ENCODE results near the gene KCNQ1OT1. TPM values are rescaled to one million over a fixed set of nuclear protein-coding genes. Genes with fewer than 3 reads are reported as not detected.
"Not testable (repeated sequence)": the region's sequence is repeated elsewhere in the genome, so short reads cannot be mapped to it uniquely, and the experiment has no call there.

The KCNQ1OT1 gene
- total and polyA plus RNA-seq, 9 of the 15 experiments (the other 6 are each of a cell fraction or from before 2014, with no cell fraction given): 0.04 to 2.3 (median 0.74) TPM

DNA sequence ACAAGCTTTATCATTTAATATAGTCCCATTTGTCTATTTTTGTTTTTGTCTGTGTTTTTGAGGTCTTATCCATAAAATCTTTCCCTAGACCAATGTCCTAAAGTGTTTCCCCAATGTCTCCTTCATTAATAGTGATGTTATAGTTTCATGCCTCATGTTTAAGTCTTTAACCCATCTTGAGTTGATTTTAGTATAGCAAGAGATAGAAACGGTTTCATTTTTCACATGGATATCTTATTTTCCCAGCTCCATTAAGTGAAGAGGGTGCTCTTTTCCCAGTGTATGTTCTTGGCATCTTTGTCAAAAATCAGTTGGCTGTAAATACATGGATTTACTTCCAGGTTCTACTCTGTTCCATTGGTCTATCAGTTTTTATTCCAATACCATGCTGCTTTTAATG lies 58.2 kb downstream of the KCNQ1OT1 start:
- POLR2A ChIA-PET: interaction anchor here (0.6 kb wide), 1 partner anchor 32 kb away, joined by 3 read pairs; no protein-coding TSS in a partner anchor

DNA sequence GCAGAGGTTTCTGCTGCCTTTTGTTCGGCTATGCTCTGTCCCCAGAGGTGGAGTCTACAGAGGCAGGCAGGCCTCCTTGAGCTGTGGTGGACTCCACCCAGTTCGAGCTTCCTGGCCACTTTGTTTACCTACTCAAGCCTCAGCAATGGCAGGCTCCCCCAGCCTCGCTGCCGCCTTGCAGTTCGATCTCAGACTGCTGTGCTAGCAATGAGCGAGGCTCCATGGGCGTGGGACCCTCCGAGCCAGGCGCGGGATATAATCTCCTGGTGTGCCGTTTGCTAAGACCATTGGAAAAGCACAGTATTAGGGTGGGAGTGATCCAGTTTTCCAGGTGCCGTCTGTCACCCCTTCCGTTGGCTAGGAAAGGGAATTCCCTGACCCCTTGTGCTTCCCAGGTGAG lies 60.0 kb downstream of the KCNQ1OT1 start:
- H3K4me3 ChIP-seq; POLR2A ChIA-PET; H3K4me2 ChIP-seq (ENCODE audit: insufficient read depth, low read length); in situ Hi-C loops (cut with MboI); H3K27ac ChIP-seq (ENCODE audit: extremely low read depth, low read depth, low read length); H3K9ac ChIP-seq (ENCODE audit: insufficient read depth in 1 of 2, low read depth in 2 of 2, low read length in 2 of 2); H2AFZ ChIP-seq (ENCODE audit: low read depth, low read length); H4K20me1 ChIP-seq (replicated peaks; ENCODE audit: control insufficient read depth, insufficient read depth, low read length); CTCF ChIA-PET (ENCODE audit: low intra/inter-chr PET ratio); H3K4me1 ChIP-seq (replicated peaks in 1 of 2; ENCODE audit: control insufficient read depth in 2 of 2, insufficient read depth in 2 of 2, low read length in 2 of 2); H3K27me3 ChIP-seq (ENCODE audit: control insufficient read depth in 2 of 2, insufficient read depth in 2 of 2, low read length in 2 of 2); H3K79me2 ChIP-seq (ENCODE audit: control insufficient read depth, insufficient read depth, low read length); BruUV-seq (replicated peaks); FAIRE-seq; H3K36me3 ChIP-seq (ENCODE audit: control insufficient read depth, insufficient read depth, low read length); intact Hi-C loops (cut with micrococcal nuclease); DNase-seq (ENCODE audit: extremely low read depth in 1 of 4, low spot score in 3 of 4); ATAC-seq; H3K9me3 ChIP-seq (replicated peaks; ENCODE audit: control insufficient read depth, insufficient read depth, low read depth, low read length); H3K9me1 ChIP-seq (ENCODE audit: control insufficient read depth, insufficient read depth, low read length): not testable (repeated sequence)
- 34% methylated on average over 10 of the region's 13 CpGs for WGBS (ENCODE audit: insufficient coverage, low coverage, missing lambda C conversion rate)

More for the DNA sequence above, 58.2 kb downstream of the KCNQ1OT1 start:
- H3K4me1 ChIP-seq (replicated peaks in 1 of 2; ENCODE audit: control insufficient read depth in 2 of 2, insufficient read depth in 2 of 2, low read length in 2 of 2): no peaks in the 10 kb centered on the region
- peaks cover 6% of the 10 kb centered on the region for H3K9me3 ChIP-seq (replicated peaks; ENCODE audit: control insufficient read depth, insufficient read depth, low read depth, low read length)
- in situ Hi-C loops (cut with MboI) (no loop called here), intact Hi-C loops (cut with micrococcal nuclease) (no loop called here)
- CTCF ChIA-PET (ENCODE audit: low intra/inter-chr PET ratio): no interaction called here
- H3K9me1 ChIP-seq (ENCODE audit: control insufficient read depth, insufficient read depth, low read length): no peaks in the 10 kb centered on the region
- no peak for FAIRE-seq
- no TSS peak for BruUV-seq (replicated peaks)
- no peak overlapping the region for H3K4me3 ChIP-seq
- ATAC-seq: no peak
- whole genome bisulfite sequencing (ENCODE audit: insufficient coverage, low coverage, missing lambda C conversion rate): 0% methylated on average over 1 of the region's 1 CpG
- no peaks in the 10 kb centered on the region for H4K20me1 ChIP-seq (replicated peaks; ENCODE audit: control insufficient read depth, insufficient read depth, low read length)
- H3K27ac ChIP-seq (ENCODE audit: extremely low read depth, low read depth, low read length): no peak overlapping the region
- H3K9ac ChIP-seq (ENCODE audit: insufficient read depth in 1 of 2, low read depth in 2 of 2, low read length in 2 of 2): no peak overlapping the region
- H3K27me3 ChIP-seq (ENCODE audit: control insufficient read depth in 2 of 2, insufficient read depth in 2 of 2, low read length in 2 of 2): no peaks in the 10 kb centered on the region
- H2AFZ ChIP-seq (ENCODE audit: low read depth, low read length): no peak overlapping the region
- no peaks in the 10 kb centered on the region for H3K79me2 ChIP-seq (ENCODE audit: control insufficient read depth, insufficient read depth, low read length)
- DNase-seq (ENCODE audit: extremely low read depth in 1 of 4, low spot score in 3 of 4): no peak
- no peaks in the 10 kb centered on the region for H3K36me3 ChIP-seq (ENCODE audit: control insufficient read depth, insufficient read depth, low read length)
- no peak overlapping the region for H3K4me2 ChIP-seq (ENCODE audit: insufficient read depth, low read length)
- TF ChIP-seq MBD2 (IDR thresholded peaks at IDR 0.05; ENCODE audit: borderline replicate concordance, low read depth) (no peak), KDM5B (IDR thresholded peaks at IDR 0.05; ENCODE audit: insufficient replicate concordance, low read depth, low read length) (no peak)
